ENCODE measurements around the gene KIAA1217. TPM values are rescaled to one million over a fixed set of nuclear protein-coding genes. Genes with fewer than 3 reads are reported as not detected.

Gene KIAA1217
- total RNA-seq, 1 donor from 2014 or later, result 18.9 TPM

DNA sequence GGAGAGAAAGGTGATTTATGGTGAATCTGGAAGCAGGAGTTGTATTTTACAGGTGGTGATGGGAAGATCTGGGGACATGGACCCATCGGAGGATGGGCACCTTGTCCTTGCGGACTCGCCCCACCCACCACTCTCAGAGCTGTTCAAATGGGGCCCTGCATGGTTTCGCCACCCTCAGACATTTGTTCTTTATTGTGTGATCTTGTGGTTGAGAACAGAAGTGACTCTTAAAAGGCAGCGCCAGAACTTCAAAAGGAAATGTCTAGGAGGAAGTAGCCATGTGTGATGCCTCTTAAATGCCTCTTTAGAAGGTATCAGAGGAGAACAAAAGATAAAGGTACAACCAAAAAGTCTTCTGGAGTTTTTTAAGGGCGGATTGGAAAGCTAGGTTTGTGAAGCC, 205.7 kb downstream of the KIAA1217 start:
- no peaks in the 10 kb centered on the region for H3K36me3 ChIP-seq (ENCODE audit: control insufficient read depth, insufficient read depth, low read length)
- H3K4me3 ChIP-seq (ENCODE audit: low read depth, low read length), result no peak overlapping the region
- TF ChIP-seq, protein P1, sequence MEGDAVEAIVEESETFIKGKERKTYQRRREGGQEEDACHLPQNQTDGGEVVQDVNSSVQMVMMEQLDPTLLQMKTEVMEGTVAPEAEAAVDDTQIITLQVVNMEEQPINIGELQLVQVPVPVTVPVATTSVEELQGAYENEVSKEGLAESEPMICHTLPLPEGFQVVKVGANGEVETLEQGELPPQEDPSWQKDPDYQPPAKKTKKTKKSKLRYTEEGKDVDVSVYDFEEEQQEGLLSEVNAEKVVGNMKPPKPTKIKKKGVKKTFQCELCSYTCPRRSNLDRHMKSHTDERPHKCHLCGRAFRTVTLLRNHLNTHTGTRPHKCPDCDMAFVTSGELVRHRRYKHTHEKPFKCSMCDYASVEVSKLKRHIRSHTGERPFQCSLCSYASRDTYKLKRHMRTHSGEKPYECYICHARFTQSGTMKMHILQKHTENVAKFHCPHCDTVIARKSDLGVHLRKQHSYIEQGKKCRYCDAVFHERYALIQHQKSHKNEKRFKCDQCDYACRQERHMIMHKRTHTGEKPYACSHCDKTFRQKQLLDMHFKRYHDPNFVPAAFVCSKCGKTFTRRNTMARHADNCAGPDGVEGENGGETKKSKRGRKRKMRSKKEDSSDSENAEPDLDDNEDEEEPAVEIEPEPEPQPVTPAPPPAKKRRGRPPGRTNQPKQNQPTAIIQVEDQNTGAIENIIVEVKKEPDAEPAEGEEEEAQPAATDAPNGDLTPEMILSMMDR (IDR thresholded peaks at IDR 0.05; ENCODE audit: insufficient read depth, low read length, poor library complexity, severe bottlenecking), result no peak
- DNase-seq (ENCODE audit: low read depth), result no peak
- no peaks in the 10 kb centered on the region for H3K27me3 ChIP-seq (ENCODE audit: control insufficient read depth, insufficient read depth, low read length)

- TF ChIP-seq, protein P1 (IDR thresholded peaks at IDR 0.05; ENCODE audit: insufficient read depth, low read length, poor library complexity, severe bottlenecking), result no peak
- Histone ChIP-seq H3K36me3 (ENCODE audit: control insufficient read depth, insufficient read depth, low read length) (no peaks in the 10 kb centered on the region), H3K27me3 (ENCODE audit: control insufficient read depth, insufficient read depth, low read length) (no peaks in the 10 kb centered on the region), H3K4me3 (ENCODE audit: low read depth, low read length) (no peak overlapping the region)
- DNase-seq (ENCODE audit: low read depth), result no peak
Observed at GRCh38 chr10:24415455-24416125, 206.7 kb downstream of the KIAA1217 start.

- H3K27me3 ChIP-seq (ENCODE audit: control insufficient read depth, insufficient read depth, low read length), result no peaks in the 10 kb centered on the region
- TF ChIP-seq, protein P1 (IDR thresholded peaks at IDR 0.05; ENCODE audit: insufficient read depth, low read length, poor library complexity, severe bottlenecking), result no peak
- no peaks in the 10 kb centered on the region for H3K36me3 ChIP-seq (ENCODE audit: control insufficient read depth, insufficient read depth, low read length)
- no peak overlapping the region for H3K4me3 ChIP-seq (ENCODE audit: low read depth, low read length)
- DNase-seq (ENCODE audit: low read depth), result no peak
Observed at GRCh38 chr10:24416248-24416647, 207.3 kb downstream of the KIAA1217 start.

DNA sequence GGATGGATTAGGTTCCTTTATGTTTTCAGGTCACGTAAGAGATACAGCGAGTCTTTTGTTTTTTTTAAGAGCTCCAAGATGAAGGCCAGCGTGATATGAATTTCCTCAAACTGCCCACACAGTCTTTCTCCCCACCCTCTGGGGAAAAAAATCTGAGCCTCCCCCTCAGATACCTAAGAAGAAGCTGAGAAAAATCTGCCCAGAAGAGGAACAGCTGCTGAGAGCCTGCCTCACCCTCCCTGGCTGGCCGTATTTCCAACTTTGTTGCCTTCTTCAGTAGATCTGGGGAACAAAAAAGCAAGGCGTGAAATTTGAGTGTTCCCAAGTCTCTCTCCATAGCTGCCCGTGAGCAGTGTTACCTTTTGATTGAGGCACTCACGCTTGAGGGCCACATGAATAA, 208.1 kb downstream of the KIAA1217 start:
- TF ChIP-seq, protein P1 (IDR thresholded peaks at IDR 0.05; ENCODE audit: insufficient read depth, low read length, poor library complexity, severe bottlenecking), result no peak

GRCh38 chr10:24418532-24418931, 209.6 kb downstream of the KIAA1217 start:
- no peak overlapping the region for H3K4me3 ChIP-seq (ENCODE audit: low read depth, low read length)
- H3K36me3 ChIP-seq (ENCODE audit: control insufficient read depth, insufficient read depth, low read length), result no peaks in the 10 kb centered on the region
- H3K27me3 ChIP-seq (ENCODE audit: control insufficient read depth, insufficient read depth, low read length), result no peaks in the 10 kb centered on the region
- DNase-seq (ENCODE audit: low read depth), result no peak
- TF ChIP-seq, protein P1 (IDR thresholded peaks at IDR 0.05; ENCODE audit: insufficient read depth, low read length, poor library complexity, severe bottlenecking), result no peak

More for the DNA sequence above, 208.1 kb downstream of the KIAA1217 start:
- H3K27me3 ChIP-seq (ENCODE audit: control insufficient read depth, insufficient read depth, low read length), result no peaks in the 10 kb centered on the region
- no peak for DNase-seq (ENCODE audit: low read depth)
- no peaks in the 10 kb centered on the region for H3K36me3 ChIP-seq (ENCODE audit: control insufficient read depth, insufficient read depth, low read length)
- H3K4me3 ChIP-seq (ENCODE audit: low read depth, low read length), result no peak overlapping the region

GRCh38 chr10:24419066-24419465, 210.1 kb downstream of the KIAA1217 start:
- no peak for DNase-seq (ENCODE audit: low read depth)
- Histone ChIP-seq H3K36me3 (ENCODE audit: control insufficient read depth, insufficient read depth, low read length) (no peaks in the 10 kb centered on the region), H3K4me3 (ENCODE audit: low read depth, low read length) (no peak overlapping the region), H3K27me3 (ENCODE audit: control insufficient read depth, insufficient read depth, low read length) (no peaks in the 10 kb centered on the region)
- TF ChIP-seq, protein P1 (IDR thresholded peaks at IDR 0.05; ENCODE audit: insufficient read depth, low read length, poor library complexity, severe bottlenecking), result no peak
